HG03066 (cell line): ENCODE data around the gene SHANK2.

ENCODE experiments used
- ATAC-seq: cut with Tn5 transposase; IDR thresholded peaks from one replicate; pipeline ENCODE4 v1.9.1; 2021; ENCODE audit warnings: low read depth; ENCODE audit not compliant: unreplicated experiment

The SHANK2 gene

GRCh38 chr11:71269603-71270511, 17.5 kb upstream of the SHANK2 start:
- no peak for ATAC-seq

GRCh38 chr11:71268706-71269321, 16.4 kb upstream of the SHANK2 start:
- no peak for ATAC-seq

GRCh38 chr11:71267807-71268421, 15.5 kb upstream of the SHANK2 start:
- ATAC-seq: no peak

GRCh38 chr11:71266114-71266833, 13.9 kb upstream of the SHANK2 start:
- no peak for ATAC-seq

- no peak for ATAC-seq
Measured at GRCh38 chr11:71265559-71266092, 13.2 kb upstream of the SHANK2 start.

GRCh38 chr11:71263386-71263785, 11.0 kb upstream of the SHANK2 start:
- no peak for ATAC-seq

- ATAC-seq: no peak
Measured at GRCh38 chr11:71255800-71256479, 3.6 kb upstream of the SHANK2 start.

GRCh38 chr11:71255323-71255722, 2.9 kb upstream of the SHANK2 start:
- ATAC-seq: no peak

GRCh38 chr11:71253794-71254193, 1.4 kb upstream of the SHANK2 start:
- no peak for ATAC-seq

- ATAC-seq: no peak
Measured at GRCh38 chr11:71252770-71253730, 673 bp upstream of the SHANK2 start.

- ATAC-seq: no peak
Measured at GRCh38 chr11:71251761-71252268, 562 bp downstream of the SHANK2 start.

- no peak for ATAC-seq
Measured at GRCh38 chr11:71251151-71251721, 1.1 kb downstream of the SHANK2 start.

GRCh38 chr11:71250523-71251150, 1.7 kb downstream of the SHANK2 start:
- no peak for ATAC-seq

GRCh38 chr11:71249301-71249700, 3.1 kb downstream of the SHANK2 start:
- ATAC-seq: no peak

GRCh38 chr11:71248656-71249055, 3.7 kb downstream of the SHANK2 start:
- no peak for ATAC-seq

GRCh38 chr11:71248251-71248570, 4.2 kb downstream of the SHANK2 start:
- ATAC-seq: no peak

GRCh38 chr11:71247551-71248250, 4.7 kb downstream of the SHANK2 start:
- no peak for ATAC-seq

GRCh38 chr11:71246559-71246958, 5.8 kb downstream of the SHANK2 start:
- no peak for ATAC-seq
